Keratinocyte (primary cell): ENCODE measurements around the gene TAOK3.

Experiments
- CTCF ChIP-seq, 3 experiments: IDR thresholded peaks in 1 of 3; conservative IDR thresholded peaks in 1 of 3; optimal IDR thresholded peaks in 1 of 3; 2 replicates in 2 of 3; 3 replicates in 1 of 3; pipeline versions ENCODE3 to v1.5.1; 2011; ENCODE audit warnings: low read length in 3 of 3, mild to moderate bottlenecking in 3 of 3, moderate library complexity in 2 of 3, control low read depth in 1 of 3, inconsistent platforms in 1 of 3; ENCODE audit not compliant: insufficient read depth in 2 of 3; ENCODE audit errors: extremely low read depth in 1 of 3
- EZH2 ChIP-seq: IDR thresholded peaks from one replicate; pipeline ENCODE4 v1.6.1; 2012; ENCODE audit warnings: inconsistent platforms, mild to moderate bottlenecking, low read length, moderate library complexity

GRCh38 chr12:118193958-118194357 lies 178.7 kb downstream of the TAOK3 start:
- TF ChIP-seq CTCF (optimal IDR thresholded peaks at IDR 0.05 in 1 of 3, IDR thresholded peaks at IDR 0.05 in 1 of 3, conservative IDR thresholded peaks at IDR 0.05 in 1 of 3; ENCODE audit: extremely low read depth in 1 of 3, insufficient read depth in 2 of 3, low read length in 3 of 3) (no peak), EZH2 (no peak)
